ENCODE measurements around the gene MMP23B.
"Not testable (repeated sequence)": the region's sequence is repeated elsewhere in the genome, so short reads cannot be mapped to it uniquely, and the experiment has no call there.

MMP23B gene

GRCh38 chr1:1630965-1631781 lies 800 bp upstream of the MMP23B start:
- peak overlapping the region; percentile 44 for H3K9ac ChIP-seq (ENCODE audit: low read depth, low read length, poor library complexity)
- peak overlapping the region; percentile 82 for H2AFZ ChIP-seq (ENCODE audit: low read length)
- DNase-seq (ENCODE audit: low spot score), result no peak
- H3K79me1 ChIP-seq (ENCODE audit: low read depth, low read length), result peaks cover 3% of the 10 kb centered on the region
- peak overlapping the region; percentile 81 for H2BK15ac ChIP-seq (ENCODE audit: low read length)
- H2BK120ac ChIP-seq (ENCODE audit: low read depth, low read length), result no peak overlapping the region
- no peaks in the 10 kb centered on the region for H3K4me1 ChIP-seq (ENCODE audit: control insufficient read depth in 2 of 2, insufficient read depth in 1 of 2, low read depth in 1 of 2, low read length in 2 of 2)
- H3K36me3 ChIP-seq (replicated peaks in 1 of 2; ENCODE audit: control insufficient read depth in 2 of 2, insufficient read depth in 2 of 2, low read length in 2 of 2), result peaks cover under 1 to 4% of the 10 kb centered on the region in 2 donors
- H3K4me2 ChIP-seq (ENCODE audit: insufficient read depth, low read length, poor library complexity, severe bottlenecking), result peak overlapping the region; percentile 49
- H3K9me3 ChIP-seq (replicated peaks in 1 of 2; ENCODE audit: control insufficient read depth in 2 of 2, insufficient read depth in 1 of 2, low read depth in 1 of 2, low read length in 2 of 2), result no peaks in the 10 kb centered on the region
- H2BK12ac ChIP-seq (ENCODE audit: low read length), result no peak overlapping the region
- H4K91ac ChIP-seq (ENCODE audit: low read depth, low read length, poor library complexity), result no peak overlapping the region
- H3K14ac ChIP-seq (ENCODE audit: low read length), result no peak overlapping the region
- peak overlapping the region; percentile 93 for H2BK5ac ChIP-seq (ENCODE audit: low read length)
- peak overlapping the region; percentile 84 for H2AK5ac ChIP-seq (ENCODE audit: low read depth, low read length)
- H4K8ac ChIP-seq (ENCODE audit: low read depth, low read length), result peak overlapping the region; percentile 17
- peak overlapping the region; percentile 91 for H3K18ac ChIP-seq (ENCODE audit: low read length)
- peaks cover 0 to 39% (median 18%) of the 10 kb centered on the region in 3 experiments for H3K27me3 ChIP-seq (ENCODE audit: control insufficient read depth in 3 of 3, insufficient read depth in 3 of 3, low read depth in 1 of 3, low read length in 3 of 3)
- H3K23ac ChIP-seq (ENCODE audit: low read depth, low read length, poor library complexity), result peak overlapping the region; percentile 44
- WGBS, 2 donors (ENCODE audit: extremely low coverage in 2 of 2, insufficient read length in 2 of 2, insufficient replicate concordance in 1 of 2), result no CpG with 5 or more reads among the region's 79 CpGs
- no peak overlapping the region for H3K27ac ChIP-seq (replicated peaks; ENCODE audit: low read length)
- no peak overlapping the region for H3K4ac ChIP-seq (ENCODE audit: low read length)
- H3K4me3 ChIP-seq (ENCODE audit: low read length in 2 of 2), result peak overlapping the region in 1 of 2 donors; percentile 51

DNA sequence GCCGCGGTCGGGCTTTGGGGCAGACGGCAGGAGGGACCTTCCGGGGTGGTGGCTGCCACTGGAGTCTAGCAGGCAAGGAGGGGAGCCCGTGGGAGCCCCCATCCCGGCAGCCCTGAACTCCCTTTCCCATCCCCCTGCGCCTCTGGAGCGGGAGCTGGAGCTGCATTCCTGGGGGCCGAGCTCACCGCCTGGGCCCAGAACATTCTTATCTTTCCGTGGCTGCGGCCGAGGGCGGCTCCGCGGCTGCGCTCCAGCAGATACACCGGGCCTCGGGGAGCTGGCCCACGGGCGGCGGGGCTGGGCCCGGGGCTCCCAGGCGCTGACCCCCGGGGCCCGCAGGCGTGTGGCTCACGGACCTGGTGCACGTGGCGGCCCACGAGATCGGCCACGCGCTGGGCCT lies 1.4 kb downstream of the MMP23B start:
- not testable (repeated sequence) for H4K8ac ChIP-seq (ENCODE audit: low read depth, low read length); H2AFZ ChIP-seq (ENCODE audit: low read length); H2AK5ac ChIP-seq (ENCODE audit: low read depth, low read length); H4K91ac ChIP-seq (ENCODE audit: low read depth, low read length, poor library complexity); H2BK15ac ChIP-seq (ENCODE audit: low read length); H3K14ac ChIP-seq (ENCODE audit: low read length); H3K4me1 ChIP-seq (ENCODE audit: control insufficient read depth in 2 of 2, insufficient read depth in 1 of 2, low read depth in 1 of 2, low read length in 2 of 2); H3K18ac ChIP-seq (ENCODE audit: low read length); H2BK120ac ChIP-seq (ENCODE audit: low read depth, low read length); H3K27ac ChIP-seq (replicated peaks; ENCODE audit: low read length); H3K4ac ChIP-seq (ENCODE audit: low read length); H2BK5ac ChIP-seq (ENCODE audit: low read length); H3K79me1 ChIP-seq (ENCODE audit: low read depth, low read length); H3K9ac ChIP-seq (ENCODE audit: low read depth, low read length, poor library complexity); H3K23ac ChIP-seq (ENCODE audit: low read depth, low read length, poor library complexity); DNase-seq (ENCODE audit: low spot score); H3K4me2 ChIP-seq (ENCODE audit: insufficient read depth, low read length, poor library complexity, severe bottlenecking); H3K9me3 ChIP-seq (replicated peaks in 1 of 2; ENCODE audit: control insufficient read depth in 2 of 2, insufficient read depth in 1 of 2, low read depth in 1 of 2, low read length in 2 of 2); H3K4me3 ChIP-seq (ENCODE audit: low read length in 2 of 2); H2BK12ac ChIP-seq (ENCODE audit: low read length)
- Histone ChIP-seq H3K36me3 (replicated peaks in 1 of 2; ENCODE audit: control insufficient read depth in 2 of 2, insufficient read depth in 2 of 2, low read length in 2 of 2) (peaks cover 3 to 10% of the 10 kb centered on the region in 2 donors), H3K27me3 (ENCODE audit: control insufficient read depth in 3 of 3, insufficient read depth in 3 of 3, low read depth in 1 of 3, low read length in 3 of 3) (peaks cover 0 to 38% (median 18%) of the 10 kb centered on the region in 3 experiments)
- WGBS, 2 donors (ENCODE audit: extremely low coverage in 2 of 2, insufficient read length in 2 of 2, insufficient replicate concordance in 1 of 2), result no CpG with 5 or more reads among the region's 35 CpGs

DNA sequence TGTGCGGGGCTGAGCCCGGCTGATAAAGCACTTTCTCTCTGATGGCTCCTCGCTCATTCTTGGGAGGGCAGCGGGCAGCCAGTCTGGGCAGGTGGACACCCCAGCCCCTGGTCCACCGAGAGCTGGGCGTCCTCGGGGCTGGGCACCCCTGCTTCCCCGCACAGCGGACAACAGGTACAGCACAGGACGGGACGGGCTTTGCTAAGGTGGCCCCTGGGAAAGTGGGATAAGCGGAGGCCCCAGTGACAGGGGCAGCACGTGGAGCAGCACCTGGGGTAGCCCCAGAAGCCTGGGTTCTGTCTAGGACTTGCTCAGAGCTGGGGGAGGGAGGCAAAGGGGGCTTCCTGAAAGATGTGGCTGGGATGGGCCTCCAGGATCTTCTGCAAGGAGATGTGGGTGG lies 2.6 kb downstream of the MMP23B start:
- H3K4me2 ChIP-seq (ENCODE audit: insufficient read depth, low read length, poor library complexity, severe bottlenecking); H3K23ac ChIP-seq (ENCODE audit: low read depth, low read length, poor library complexity): not testable (repeated sequence)
- no CpG with 5 or more reads among the region's 13 CpGs for WGBS, 2 donors (ENCODE audit: extremely low coverage in 2 of 2, insufficient read length in 2 of 2, insufficient replicate concordance in 1 of 2)

GRCh38 chr1:1636621-1637478 lies 4.9 kb downstream of the MMP23B start:
- not testable (repeated sequence) for H3K23ac ChIP-seq (ENCODE audit: low read depth, low read length, poor library complexity); H3K4me2 ChIP-seq (ENCODE audit: insufficient read depth, low read length, poor library complexity, severe bottlenecking); H3K79me1 ChIP-seq (ENCODE audit: low read depth, low read length); H4K91ac ChIP-seq (ENCODE audit: low read depth, low read length, poor library complexity); H2BK15ac ChIP-seq (ENCODE audit: low read length); H2BK120ac ChIP-seq (ENCODE audit: low read depth, low read length); H2BK5ac ChIP-seq (ENCODE audit: low read length); H3K18ac ChIP-seq (ENCODE audit: low read length); H2AFZ ChIP-seq (ENCODE audit: low read length); H4K8ac ChIP-seq (ENCODE audit: low read depth, low read length); H2BK12ac ChIP-seq (ENCODE audit: low read length); H3K27me3 ChIP-seq (ENCODE audit: control insufficient read depth in 3 of 3, insufficient read depth in 3 of 3, low read depth in 1 of 3, low read length in 3 of 3); DNase-seq (ENCODE audit: low spot score); H3K4me1 ChIP-seq (ENCODE audit: control insufficient read depth in 2 of 2, insufficient read depth in 1 of 2, low read depth in 1 of 2, low read length in 2 of 2); H3K9ac ChIP-seq (ENCODE audit: low read depth, low read length, poor library complexity); H2AK5ac ChIP-seq (ENCODE audit: low read depth, low read length); H3K9me3 ChIP-seq (replicated peaks in 1 of 2; ENCODE audit: control insufficient read depth in 2 of 2, insufficient read depth in 1 of 2, low read depth in 1 of 2, low read length in 2 of 2); H3K27ac ChIP-seq (replicated peaks; ENCODE audit: low read length); H3K4ac ChIP-seq (ENCODE audit: low read length); H3K14ac ChIP-seq (ENCODE audit: low read length); H3K4me3 ChIP-seq (ENCODE audit: low read length in 2 of 2)
- H3K36me3 ChIP-seq (replicated peaks in 1 of 2; ENCODE audit: control insufficient read depth in 2 of 2, insufficient read depth in 2 of 2, low read length in 2 of 2), result peaks cover 3 to 14% of the 10 kb centered on the region in 2 donors
- WGBS, 2 donors (ENCODE audit: extremely low coverage in 2 of 2, insufficient read length in 2 of 2, insufficient replicate concordance in 1 of 2), result no CpG with 5 or more reads among the region's 37 CpGs

More for the DNA sequence above, 2.6 kb downstream of the MMP23B start:
- H2BK12ac ChIP-seq (ENCODE audit: low read length); H4K8ac ChIP-seq (ENCODE audit: low read depth, low read length); H3K4me3 ChIP-seq (ENCODE audit: low read length in 2 of 2); DNase-seq (ENCODE audit: low spot score); H3K79me1 ChIP-seq (ENCODE audit: low read depth, low read length); H2BK120ac ChIP-seq (ENCODE audit: low read depth, low read length); H4K91ac ChIP-seq (ENCODE audit: low read depth, low read length, poor library complexity); H3K4me1 ChIP-seq (ENCODE audit: control insufficient read depth in 2 of 2, insufficient read depth in 1 of 2, low read depth in 1 of 2, low read length in 2 of 2); H2BK5ac ChIP-seq (ENCODE audit: low read length); H3K9me3 ChIP-seq (replicated peaks in 1 of 2; ENCODE audit: control insufficient read depth in 2 of 2, insufficient read depth in 1 of 2, low read depth in 1 of 2, low read length in 2 of 2); H3K18ac ChIP-seq (ENCODE audit: low read length); H3K27ac ChIP-seq (replicated peaks; ENCODE audit: low read length); H2AK5ac ChIP-seq (ENCODE audit: low read depth, low read length); H3K4ac ChIP-seq (ENCODE audit: low read length); H2BK15ac ChIP-seq (ENCODE audit: low read length); H3K14ac ChIP-seq (ENCODE audit: low read length); H2AFZ ChIP-seq (ENCODE audit: low read length); H3K9ac ChIP-seq (ENCODE audit: low read depth, low read length, poor library complexity): not testable (repeated sequence)
- peaks cover 0 to 26% (median 16%) of the 10 kb centered on the region in 3 experiments for H3K27me3 ChIP-seq (ENCODE audit: control insufficient read depth in 3 of 3, insufficient read depth in 3 of 3, low read depth in 1 of 3, low read length in 3 of 3)
- H3K36me3 ChIP-seq (replicated peaks in 1 of 2; ENCODE audit: control insufficient read depth in 2 of 2, insufficient read depth in 2 of 2, low read length in 2 of 2), result peaks cover 3 to 14% of the 10 kb centered on the region in 2 donors

All from neuronal stem cell (in vitro differentiated cells).